ES-I3 (cell line): ENCODE results near the gene FXYD1.
A peak's percentile ranks its signal among the peaks of the same experiment; 100 is the strongest.

Source experiments
- H3K36me3 ChIP-seq: 2 replicates; pipeline ENCODE4 v1.6.1; 2013; ENCODE audit warnings: mild to moderate bottlenecking, low read length, control low read depth, moderate library complexity; ENCODE audit not compliant: insufficient read depth
- H3K4me1 ChIP-seq: 2 replicates; pipeline ENCODE4 v1.6.1; 2013; ENCODE audit warnings: mild to moderate bottlenecking, control low read depth, low read length; ENCODE audit not compliant: insufficient read depth
- H3K9ac ChIP-seq: 2 replicates; pipeline ENCODE4 v1.6.1; 2013; ENCODE audit warnings: low read depth, mild to moderate bottlenecking, low read length, moderate library complexity
- H3K9me3 ChIP-seq: 2 replicates; pipeline ENCODE4 v1.6.1; 2013; ENCODE audit warnings: mild to moderate bottlenecking, low read length, moderate library complexity; ENCODE audit not compliant: control insufficient read depth, insufficient read depth

FXYD1 gene

GRCh38 chr19:35115177-35115951 lies 23.3 kb upstream of the FXYD1 start, which contains the start of gene FXYD3:
TSS of gene FXYD3 (plus strand) at chr19:35115823. CDS start at chr19:35119377, 3,554 bp downstream.
- peak within 1 kb of the TSS; percentile 58 for H3K9ac ChIP-seq
- peaks cover 23% of the 10 kb centered on the region for H3K4me1 ChIP-seq
- H3K9me3 ChIP-seq = no peaks in the 10 kb centered on the region
- H3K36me3 ChIP-seq = no peaks in the 10 kb centered on the region

GRCh38 chr19:35116072-35116801 lies 22.4 kb upstream of the FXYD1 start:
- Histone ChIP-seq H3K4me1 (peaks cover 18% of the 10 kb centered on the region), H3K9me3 (no peaks in the 10 kb centered on the region), H3K36me3 (no peaks in the 10 kb centered on the region), H3K9ac (no peak overlapping the region)

- H3K9ac ChIP-seq = no peak overlapping the region
- H3K36me3 ChIP-seq = no peaks in the 10 kb centered on the region
- peaks cover 18% of the 10 kb centered on the region for H3K4me1 ChIP-seq
- no peaks in the 10 kb centered on the region for H3K9me3 ChIP-seq
These were observed 21.5 kb upstream of the FXYD1 start for GRCh38 chr19:35117116-35117515.

- no peaks in the 10 kb centered on the region for H3K36me3 ChIP-seq
- H3K4me1 ChIP-seq = peaks cover 23% of the 10 kb centered on the region
- no peaks in the 10 kb centered on the region for H3K9me3 ChIP-seq
- no peak overlapping the region for H3K9ac ChIP-seq
These were observed 20.8 kb upstream of the FXYD1 start for GRCh38 chr19:35117799-35118198.

GRCh38 chr19:35118268-35119020 lies 20.2 kb upstream of the FXYD1 start:
- Histone ChIP-seq H3K9me3 (no peaks in the 10 kb centered on the region), H3K9ac (no peak overlapping the region), H3K4me1 (peaks cover 29% of the 10 kb centered on the region), H3K36me3 (no peaks in the 10 kb centered on the region)

GRCh38 chr19:35119091-35119490 lies 19.5 kb upstream of the FXYD1 start:
- H3K4me1 ChIP-seq = peaks cover 33% of the 10 kb centered on the region
- H3K9me3 ChIP-seq = no peaks in the 10 kb centered on the region
- H3K9ac ChIP-seq = no peak overlapping the region
- no peaks in the 10 kb centered on the region for H3K36me3 ChIP-seq

GRCh38 chr19:35119578-35120155 lies 19.0 kb upstream of the FXYD1 start:
- H3K36me3 ChIP-seq = no peaks in the 10 kb centered on the region
- no peaks in the 10 kb centered on the region for H3K9me3 ChIP-seq
- no peak overlapping the region for H3K9ac ChIP-seq
- H3K4me1 ChIP-seq = peaks cover 29% of the 10 kb centered on the region

- Histone ChIP-seq H3K9me3 (no peaks in the 10 kb centered on the region), H3K4me1 (peaks cover 23% of the 10 kb centered on the region), H3K9ac (no peak overlapping the region), H3K36me3 (no peaks in the 10 kb centered on the region)
These were observed 18.1 kb upstream of the FXYD1 start for GRCh38 chr19:35120492-35120891.

GRCh38 chr19:35120898-35121297 lies 17.7 kb upstream of the FXYD1 start:
- Histone ChIP-seq H3K9ac (no peak overlapping the region), H3K36me3 (no peaks in the 10 kb centered on the region), H3K4me1 (peaks cover 19% of the 10 kb centered on the region), H3K9me3 (no peaks in the 10 kb centered on the region)

- H3K9me3 ChIP-seq = no peaks in the 10 kb centered on the region
- H3K36me3 ChIP-seq = no peaks in the 10 kb centered on the region
- H3K4me1 ChIP-seq = peaks cover 17% of the 10 kb centered on the region; the same call in 1 of the 2 replicates
- H3K9ac ChIP-seq = no peak overlapping the region
These were observed 15.7 kb upstream of the FXYD1 start for GRCh38 chr19:35122687-35123551.

GRCh38 chr19:35123573-35123972 lies 15.1 kb upstream of the FXYD1 start:
- Histone ChIP-seq H3K9me3 (no peaks in the 10 kb centered on the region), H3K9ac (peak overlapping the region; percentile 54; the same call in 1 of the 2 replicates), H3K4me1 (peaks cover 17% of the 10 kb centered on the region; the same call in 1 of the 2 replicates), H3K36me3 (no peaks in the 10 kb centered on the region)

- Histone ChIP-seq H3K36me3 (no peaks in the 10 kb centered on the region), H3K4me1 (peaks cover 17% of the 10 kb centered on the region; the same call in 1 of the 2 replicates), H3K9me3 (no peaks in the 10 kb centered on the region), H3K9ac (peak overlapping the region; percentile 54; the same call in 1 of the 2 replicates)
These were observed 14.2 kb upstream of the FXYD1 start for GRCh38 chr19:35124098-35125060.
